HG02981 (cell line): ENCODE data around the gene RBM38.

Experiments used
- ATAC-seq: cut with Tn5 transposase; IDR thresholded peaks from one replicate; pipeline ENCODE4 v1.9.1; 2021; ENCODE audit warnings: mild to moderate bottlenecking, moderate library complexity; ENCODE audit not compliant: unreplicated experiment

Gene RBM38

GRCh38 chr20:57433657-57434389 lies 42.6 kb downstream of the RBM38 start:
- ATAC-seq: no peak

GRCh38 chr20:57434390-57434700 lies 43.1 kb downstream of the RBM38 start:
- no peak for ATAC-seq

DNA sequence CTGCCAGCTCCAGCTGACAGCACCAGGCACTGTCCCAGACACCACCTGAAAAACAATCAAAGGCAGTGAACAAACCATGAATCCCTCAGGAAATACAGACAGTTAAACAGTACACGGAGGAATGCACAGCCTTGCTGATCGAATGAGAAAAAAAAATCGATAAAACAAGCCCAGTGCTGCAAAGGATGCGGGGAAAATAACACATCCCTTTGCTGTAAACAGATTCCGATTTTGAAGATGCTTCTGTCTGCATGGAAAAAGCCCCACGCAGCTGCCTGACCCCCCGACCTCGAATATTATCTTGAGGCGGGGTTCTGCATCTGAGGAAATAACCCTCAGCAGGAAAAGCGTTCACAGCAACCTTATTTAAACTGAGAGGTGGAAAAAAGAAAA lies 43.9 kb downstream of the RBM38 start:
- no peak for ATAC-seq

GRCh38 chr20:57435498-57436222 lies 44.5 kb downstream of the RBM38 start:
- ATAC-seq: no peak

GRCh38 chr20:57436223-57436545 lies 45.0 kb downstream of the RBM38 start:
- ATAC-seq: no peak

DNA sequence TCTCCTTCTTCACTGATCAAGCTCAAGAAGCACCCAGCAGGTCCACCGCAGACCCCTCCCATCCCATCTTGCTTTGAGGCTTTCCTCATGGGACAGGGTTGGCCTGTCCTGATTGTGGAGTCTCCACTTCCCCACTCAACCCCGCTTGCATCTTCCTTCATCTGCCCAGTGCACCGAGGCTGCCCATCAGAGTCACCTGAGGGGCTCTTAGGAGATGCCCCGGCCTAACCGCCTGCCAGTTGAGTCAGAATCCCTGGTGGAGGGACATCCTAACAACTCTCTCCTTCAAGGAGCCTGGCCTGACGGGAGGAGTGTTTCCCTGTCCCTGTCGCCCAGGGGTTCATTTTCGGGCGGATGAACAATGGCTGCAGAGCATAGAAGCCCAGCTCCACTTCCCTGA lies 46.1 kb downstream of the RBM38 start:
- ATAC-seq: no peak

- no peak for ATAC-seq
Measured at GRCh38 chr20:57437672-57438330, 46.6 kb downstream of the RBM38 start.

DNA sequence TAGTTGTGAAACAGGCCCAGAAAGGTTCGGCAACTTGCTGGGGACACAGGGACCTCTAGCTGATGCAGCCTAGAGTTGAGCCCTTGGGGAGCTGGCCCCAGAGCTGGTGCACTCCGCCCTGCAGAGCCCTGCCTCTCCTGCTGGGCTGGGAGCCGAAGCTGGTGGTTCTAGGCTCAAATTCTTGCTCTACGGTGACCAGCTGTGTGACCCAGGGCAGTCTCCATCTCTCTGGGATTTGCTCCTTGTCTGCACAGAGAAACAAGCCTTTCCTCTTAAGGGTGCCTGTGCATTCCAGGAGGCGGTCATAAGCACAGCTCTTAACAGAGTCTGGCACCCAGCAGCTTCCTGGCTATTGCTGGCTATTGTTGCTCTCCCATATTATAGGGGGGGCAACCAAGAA lies 47.4 kb downstream of the RBM38 start:
- no peak for ATAC-seq

- ATAC-seq: no peak
Measured at GRCh38 chr20:57439432-57439831, 48.2 kb downstream of the RBM38 start.

DNA sequence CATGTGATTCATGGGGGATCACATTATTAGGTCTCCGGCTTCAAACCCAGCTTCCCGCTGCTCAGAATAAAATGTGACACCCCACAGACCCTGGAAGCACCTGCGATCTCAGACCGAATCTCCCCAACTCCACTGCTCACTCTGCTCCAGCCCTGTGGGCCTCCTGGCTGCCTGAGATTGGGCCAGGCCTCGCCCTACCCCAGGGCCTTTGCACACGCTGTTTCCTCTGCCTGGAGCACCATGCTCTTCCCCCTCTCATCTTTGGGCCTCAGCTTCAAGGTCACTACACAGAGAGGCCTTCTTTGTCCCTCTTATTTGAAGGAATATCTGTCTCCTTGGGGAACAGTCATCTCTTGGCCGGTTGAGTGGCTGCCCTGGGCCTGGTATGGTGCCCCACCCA lies 48.8 kb downstream of the RBM38 start:
- ATAC-seq: no peak

GRCh38 chr20:57440678-57441509 lies 49.7 kb downstream of the RBM38 start:
- no peak for ATAC-seq

DNA sequence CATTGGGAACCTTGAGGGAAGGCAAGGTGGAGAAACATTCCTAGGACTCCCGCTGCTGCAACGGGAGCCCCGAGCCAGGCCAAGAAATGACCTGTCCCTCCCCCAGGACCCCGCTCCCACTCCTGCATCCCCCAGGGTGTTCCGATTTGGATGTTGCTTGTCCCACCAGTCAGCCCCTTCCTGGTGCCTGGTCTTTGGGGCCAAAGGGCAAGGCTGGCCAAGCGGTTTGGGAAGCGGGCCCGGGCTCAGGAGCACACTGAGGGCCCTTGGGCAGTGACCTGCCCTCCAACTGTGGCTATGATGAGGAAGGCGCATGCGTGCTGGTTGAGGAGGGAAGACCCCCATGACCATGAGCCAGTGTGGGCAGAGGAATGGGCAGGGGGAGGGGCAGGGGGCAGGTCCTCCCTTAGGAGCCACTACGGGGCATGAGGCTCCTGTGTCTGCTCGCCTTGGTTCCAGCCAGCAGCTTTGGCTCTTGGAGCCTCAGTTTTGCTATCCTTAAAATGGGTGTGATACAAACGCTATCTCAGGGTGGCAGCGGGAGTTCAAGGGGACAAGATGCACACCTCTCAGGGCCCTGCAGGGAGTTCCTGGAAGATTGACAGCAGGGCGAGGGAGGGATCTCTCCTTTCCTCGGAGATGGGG lies 50.4 kb downstream of the RBM38 start:
- ATAC-seq: no peak

- no peak for ATAC-seq
Measured at GRCh38 chr20:57442158-57442887, 51.1 kb downstream of the RBM38 start.

DNA sequence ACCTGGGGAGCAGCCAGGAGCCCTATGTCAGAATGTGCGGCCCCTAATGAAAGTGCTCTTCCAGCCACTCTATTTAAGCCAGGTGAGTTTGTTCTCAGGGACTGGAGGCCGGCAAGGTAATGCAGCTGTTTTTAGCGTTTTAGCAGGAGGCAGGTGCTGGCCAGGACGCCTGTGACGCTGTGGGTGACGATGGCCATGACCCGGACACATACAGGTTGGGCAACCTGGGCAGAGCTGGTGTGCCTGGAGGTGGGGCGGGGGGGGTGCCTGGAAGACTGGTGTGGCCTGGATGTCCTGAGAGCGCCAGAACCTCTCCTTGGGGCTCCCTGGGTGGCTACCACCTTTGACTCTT lies 51.7 kb downstream of the RBM38 start:
- no peak for ATAC-seq

DNA sequence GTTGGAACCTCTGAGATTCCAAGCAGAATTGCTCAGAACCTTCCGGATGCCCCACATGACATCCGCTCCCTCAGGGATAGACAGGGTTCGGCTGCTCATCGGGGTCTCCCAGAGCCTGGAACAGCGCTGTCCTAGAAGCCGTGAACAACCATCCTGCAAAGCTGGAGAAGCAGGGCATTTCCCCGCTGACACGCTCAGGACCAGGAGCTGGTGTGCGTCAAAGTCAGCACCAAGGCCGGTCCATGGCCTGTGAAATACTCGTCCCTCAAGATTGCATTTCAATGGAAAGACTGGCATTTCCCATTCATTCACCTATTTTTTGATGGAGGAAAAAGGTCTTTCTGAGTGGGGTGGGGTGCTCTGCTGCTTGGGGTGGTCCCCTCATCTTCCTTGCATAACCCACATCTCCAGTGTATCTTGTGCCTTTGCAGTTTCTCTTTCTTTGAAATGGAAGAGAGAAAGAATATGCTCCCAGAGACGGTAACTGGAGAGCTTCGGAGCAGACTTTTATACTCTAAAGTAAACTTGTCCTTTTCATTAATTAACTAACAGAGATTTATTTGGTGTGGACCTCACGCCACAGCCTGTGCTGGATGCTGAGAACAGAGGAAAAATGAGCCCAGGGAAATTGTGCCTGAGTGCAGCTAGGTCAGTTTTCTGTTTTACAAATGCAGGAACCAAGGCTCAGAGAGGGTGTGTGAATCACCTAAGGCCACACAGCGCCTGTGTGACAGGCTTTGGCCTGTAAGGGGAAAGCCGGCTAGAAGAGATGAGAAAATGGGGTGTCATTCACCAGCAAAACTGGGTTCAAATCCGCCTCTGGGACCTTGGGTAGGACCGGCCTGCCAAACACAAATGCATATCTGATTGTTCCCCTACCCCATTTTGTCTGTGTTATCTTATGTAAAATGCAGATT lies 52.4 kb downstream of the RBM38 start:
- ATAC-seq: no peak

GRCh38 chr20:57444394-57445048 lies 53.3 kb downstream of the RBM38 start:
- ATAC-seq: no peak

DNA sequence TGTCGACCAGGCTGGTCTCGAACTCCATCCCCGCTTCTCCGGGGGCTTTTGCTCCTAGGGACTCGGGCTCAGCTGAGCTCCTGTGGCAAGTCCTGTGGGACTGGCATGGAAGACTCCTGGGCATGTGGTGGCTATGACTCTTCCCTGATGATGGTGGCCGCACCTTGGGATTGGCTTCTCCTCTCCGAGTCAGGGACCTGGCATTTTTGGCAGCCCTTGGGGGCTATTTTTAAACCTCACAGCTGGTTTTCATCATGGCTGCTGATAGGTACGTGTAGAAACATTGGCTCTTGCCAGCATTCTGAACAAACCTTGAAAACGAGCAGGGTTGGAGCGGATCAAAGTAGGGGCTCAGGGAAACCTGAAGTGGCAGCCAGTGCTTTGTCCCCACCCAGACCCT lies 54.1 kb downstream of the RBM38 start:
- ATAC-seq: no peak

GRCh38 chr20:57445774-57446173 lies 54.6 kb downstream of the RBM38 start:
- no peak for ATAC-seq
